ENCODE results near the gene DOHH. TPM values are rescaled to one million over a fixed set of nuclear protein-coding genes. Genes with fewer than 3 reads are reported as not detected.

DOHH gene
- total RNA-seq, 2 donors from 2014 or later, result 26.1 to 26.9 TPM

DNA sequence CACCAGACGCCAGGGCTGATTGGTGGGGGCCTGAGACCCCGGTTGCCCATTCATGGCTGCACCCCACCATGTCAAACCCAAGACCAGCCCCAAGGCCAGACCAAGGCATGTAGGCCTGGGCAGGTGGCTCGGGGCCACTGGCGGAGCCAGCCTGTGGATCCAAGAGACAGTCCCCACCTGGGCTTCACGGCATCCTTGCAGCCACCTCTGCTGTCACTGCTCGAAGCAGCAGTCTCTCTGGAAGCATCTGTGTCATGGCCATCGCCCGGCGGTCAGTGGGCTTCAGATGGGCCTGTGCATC, 34.7 kb upstream of the DOHH start:
- WGBS, result 92% methylated on average over 9 of the region's 9 CpGs
- no peaks in the 10 kb centered on the region for H3K9me3 ChIP-seq
- intact Hi-C loops (cut with DNase I), result no loop called here
- no peak overlapping the region for H3K4me3 ChIP-seq
- no peaks in the 10 kb centered on the region for H3K4me1 ChIP-seq (replicated peaks)
- TF ChIP-seq POLR2AphosphoS5 (IDR thresholded peaks at IDR 0.05) (no peak), CTCF (IDR thresholded peaks at IDR 0.05) (no peak), POLR2A (IDR thresholded peaks at IDR 0.05) (no peak)
- no peak overlapping the region for H3K27ac ChIP-seq
- no peak for DNase-seq (ENCODE audit: low spot score)
- peaks cover 8 to 11% of the 10 kb centered on the region in 2 donors for H3K36me3 ChIP-seq
- H3K27me3 ChIP-seq (replicated peaks; ENCODE audit: insufficient read depth), result no peaks in the 10 kb centered on the region

DNA sequence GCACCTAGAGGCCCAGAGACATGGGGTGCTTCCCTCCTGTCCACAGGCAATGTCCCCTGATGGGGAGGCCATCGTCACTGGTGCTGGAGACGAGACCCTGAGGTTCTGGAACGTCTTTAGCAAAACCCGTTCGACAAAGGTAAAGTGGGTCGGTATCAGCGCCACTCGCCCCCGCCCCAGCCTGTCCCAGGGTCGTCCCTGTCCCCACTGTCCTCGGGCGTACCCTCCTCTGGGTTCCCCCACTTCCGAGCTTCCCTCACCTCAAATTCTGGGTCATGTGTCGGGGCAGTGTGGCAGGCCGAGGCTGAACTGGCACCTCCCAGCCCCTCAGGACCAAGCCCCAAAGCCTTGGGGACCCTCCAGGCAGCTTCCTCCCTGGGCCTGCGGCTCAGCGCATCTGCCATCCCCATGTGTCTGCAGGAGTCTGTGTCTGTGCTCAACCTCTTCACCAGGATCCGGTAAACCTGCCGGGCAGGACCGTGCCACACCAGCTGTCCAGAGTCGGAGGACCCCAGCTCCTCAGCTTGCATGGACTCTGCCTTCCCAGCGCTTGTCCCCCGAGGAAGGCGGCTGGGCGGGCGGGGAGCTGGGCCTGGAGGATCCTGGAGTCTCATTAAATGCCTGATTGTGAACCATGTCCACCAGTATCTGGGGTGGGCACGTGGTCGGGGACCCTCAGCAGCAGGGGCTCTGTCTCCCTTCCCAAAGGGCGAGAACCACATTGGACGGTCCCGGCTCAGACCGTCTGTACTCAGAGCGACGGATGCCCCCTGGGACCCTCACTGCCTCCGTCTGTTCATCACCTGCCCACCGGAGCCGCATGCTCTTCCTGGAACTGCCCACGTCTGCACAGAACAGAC, 34.1 kb upstream of the DOHH start:
- H3K9me3 ChIP-seq, result no peaks in the 10 kb centered on the region
- WGBS, result 89% methylated on average over 34 of the region's 38 CpGs
- TF ChIP-seq CTCF (IDR thresholded peaks at IDR 0.05) (no peak), POLR2AphosphoS5 (IDR thresholded peaks at IDR 0.05) (no peak), POLR2A (IDR thresholded peaks at IDR 0.05) (no peak)
- intact Hi-C loops (cut with DNase I), result no loop called here
- no peaks in the 10 kb centered on the region for H3K4me1 ChIP-seq (replicated peaks)
- H3K4me3 ChIP-seq, result no peak overlapping the region
- H3K36me3 ChIP-seq, result peaks cover 8 to 11% of the 10 kb centered on the region in 2 donors
- H3K27ac ChIP-seq, result no peak overlapping the region
- DNase-seq (ENCODE audit: low spot score), result no peak
- H3K27me3 ChIP-seq (replicated peaks; ENCODE audit: insufficient read depth), result no peaks in the 10 kb centered on the region

- no peak overlapping the region for H3K27ac ChIP-seq
- intact Hi-C loops (cut with DNase I), result no loop called here
- H3K9me3 ChIP-seq, result no peaks in the 10 kb centered on the region
- no peaks in the 10 kb centered on the region for H3K27me3 ChIP-seq (replicated peaks; ENCODE audit: insufficient read depth)
- WGBS, result 75% methylated on average over 12 of the region's 12 CpGs
- peaks cover 8 to 11% of the 10 kb centered on the region in 2 donors for H3K36me3 ChIP-seq
- DNase-seq (ENCODE audit: low spot score), result no peak
- no peak overlapping the region for H3K4me3 ChIP-seq
- H3K4me1 ChIP-seq (replicated peaks), result no peaks in the 10 kb centered on the region
- TF ChIP-seq POLR2AphosphoS5 (IDR thresholded peaks at IDR 0.05) (no peak), POLR2A (IDR thresholded peaks at IDR 0.05) (no peak), CTCF (IDR thresholded peaks at IDR 0.05) (no peak)
These were observed 33.2 kb upstream of the DOHH start for GRCh38 chr19:3533563-3534216.

GRCh38 chr19:3533033-3533432, 32.6 kb upstream of the DOHH start:
- DNase-seq (ENCODE audit: low spot score), result no peak
- H3K27ac ChIP-seq, result no peak overlapping the region
- peaks cover 9 to 11% of the 10 kb centered on the region in 2 donors for H3K36me3 ChIP-seq
- H3K9me3 ChIP-seq, result no peaks in the 10 kb centered on the region
- intact Hi-C loops (cut with DNase I), result no loop called here
- no peaks in the 10 kb centered on the region for H3K27me3 ChIP-seq (replicated peaks; ENCODE audit: insufficient read depth)
- H3K4me3 ChIP-seq, result no peak overlapping the region
- H3K4me1 ChIP-seq (replicated peaks), result no peaks in the 10 kb centered on the region
- TF ChIP-seq CTCF (IDR thresholded peaks at IDR 0.05) (no peak), POLR2A (IDR thresholded peaks at IDR 0.05) (no peak), POLR2AphosphoS5 (IDR thresholded peaks at IDR 0.05) (no peak)
- 80% methylated on average over 16 of the region's 17 CpGs for WGBS

All from prostate gland (tissue), 2 donors.